NCI-H187 (cell line): Measurements from ENCODE around the gene PTOV1.
A peak's percentile ranks its signal among the peaks of the same experiment; 100 is the strongest.

Source experiments
- DNase-seq, 2 experiments: peaks; one replicate each; lab custom pipeline; 2025; lab: John Stamatoyannopoulos, UW

The PTOV1 gene

DNA sequence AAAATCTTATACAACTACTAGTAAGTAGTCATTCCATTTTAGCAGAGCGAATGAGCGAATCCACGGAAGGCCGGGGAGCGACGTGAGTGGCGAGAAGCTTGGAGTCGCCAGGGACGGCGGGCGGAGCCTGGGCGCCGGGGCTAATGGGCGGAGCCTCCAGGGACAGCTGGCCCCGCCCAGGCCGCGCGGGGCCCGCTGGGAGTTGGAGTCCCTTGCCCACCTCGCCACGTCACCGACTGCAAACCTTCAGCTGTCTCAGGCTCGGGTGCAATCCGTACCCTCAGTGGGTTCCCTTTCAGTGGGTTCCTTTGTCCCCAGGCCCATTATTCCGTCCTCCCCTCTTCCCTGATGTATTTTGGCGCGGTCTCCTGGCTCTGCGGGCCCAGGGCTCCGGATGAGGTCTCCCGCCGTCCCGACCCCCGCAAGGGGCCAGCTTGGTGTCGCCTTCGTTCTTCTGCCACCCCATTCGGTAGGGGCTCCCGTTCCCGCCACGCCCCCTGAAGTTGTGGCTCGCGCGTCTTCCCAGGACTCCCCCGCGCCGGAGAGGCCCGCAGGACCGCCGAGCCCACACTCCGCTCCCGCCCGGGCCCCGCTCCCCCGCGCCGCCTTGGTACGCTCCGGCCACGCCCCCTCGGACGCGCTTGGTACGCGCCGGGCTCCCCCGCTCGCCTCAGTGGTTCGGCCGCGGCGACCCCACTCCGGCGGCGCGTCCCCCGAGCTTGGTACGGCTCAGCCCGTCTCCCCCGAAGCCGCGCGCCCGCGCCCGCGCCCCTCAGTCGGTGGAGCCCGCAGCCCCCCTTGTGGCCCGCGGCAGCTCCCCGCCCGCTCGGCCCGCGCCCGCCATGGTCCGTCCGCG, at the start of gene PTOV1:
Gene PTOV1 (plus strand): TSS at position 673 of the 856 bp plus-strand sequence.
- DNase-seq = peak; percentile 81 to 92

DNA sequence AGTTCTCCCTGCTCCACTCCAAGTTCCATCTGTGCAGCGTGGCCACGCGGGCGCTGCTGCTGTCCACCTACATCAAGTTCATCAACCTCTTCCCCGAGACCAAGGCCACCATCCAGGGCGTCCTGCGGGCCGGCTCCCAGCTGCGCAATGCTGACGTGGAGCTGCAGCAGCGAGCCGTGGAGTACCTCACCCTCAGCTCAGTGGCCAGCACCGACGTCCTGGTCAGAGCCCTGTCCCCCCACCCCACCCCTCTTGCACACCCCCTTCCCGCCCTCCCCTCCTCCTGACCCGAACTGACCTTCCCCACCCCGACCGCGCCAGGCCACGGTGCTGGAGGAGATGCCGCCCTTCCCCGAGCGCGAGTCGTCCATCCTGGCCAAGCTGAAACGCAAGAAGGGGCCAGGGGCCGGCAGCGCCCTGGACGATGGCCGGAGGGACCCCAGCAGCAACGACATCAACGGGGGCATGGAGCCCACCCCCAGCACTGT, 49.5 kb upstream of the PTOV1 start:
- no peak for DNase-seq

DNA sequence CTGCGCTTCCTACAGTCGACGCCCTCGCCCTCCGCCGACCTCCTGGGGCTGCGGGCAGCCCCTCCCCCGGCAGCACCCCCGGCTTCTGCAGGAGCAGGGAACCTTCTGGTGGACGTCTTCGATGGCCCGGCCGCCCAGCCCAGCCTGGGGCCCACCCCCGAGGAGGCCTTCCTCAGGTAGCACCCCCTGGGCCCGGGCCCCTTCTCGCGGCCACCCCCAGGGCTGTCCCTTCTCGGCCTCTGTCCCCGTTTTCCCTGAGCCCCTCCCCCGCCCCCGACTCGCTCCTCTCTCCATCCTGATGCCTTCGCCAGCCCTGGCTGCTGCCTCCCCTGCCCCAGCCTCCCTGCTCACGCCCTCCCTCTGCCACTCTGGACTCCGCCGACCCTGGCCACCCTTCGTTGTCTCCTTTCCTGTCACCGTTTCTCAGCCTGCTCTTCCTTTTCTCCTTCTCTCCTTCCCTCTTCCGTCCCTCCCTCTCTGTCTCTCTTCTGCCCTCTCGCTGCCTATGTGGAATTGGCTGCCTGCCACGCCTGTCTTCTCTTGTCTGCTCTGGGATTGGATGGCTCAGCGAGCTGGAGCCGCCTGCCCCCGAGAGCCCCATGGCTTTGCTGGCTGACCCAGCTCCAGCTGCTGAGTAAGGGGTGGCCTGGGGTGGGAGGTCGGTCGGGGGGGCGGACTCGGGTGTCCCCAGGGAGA, 48.8 kb upstream of the PTOV1 start:
- peak; percentile 41 to 68 for DNase-seq

DNA sequence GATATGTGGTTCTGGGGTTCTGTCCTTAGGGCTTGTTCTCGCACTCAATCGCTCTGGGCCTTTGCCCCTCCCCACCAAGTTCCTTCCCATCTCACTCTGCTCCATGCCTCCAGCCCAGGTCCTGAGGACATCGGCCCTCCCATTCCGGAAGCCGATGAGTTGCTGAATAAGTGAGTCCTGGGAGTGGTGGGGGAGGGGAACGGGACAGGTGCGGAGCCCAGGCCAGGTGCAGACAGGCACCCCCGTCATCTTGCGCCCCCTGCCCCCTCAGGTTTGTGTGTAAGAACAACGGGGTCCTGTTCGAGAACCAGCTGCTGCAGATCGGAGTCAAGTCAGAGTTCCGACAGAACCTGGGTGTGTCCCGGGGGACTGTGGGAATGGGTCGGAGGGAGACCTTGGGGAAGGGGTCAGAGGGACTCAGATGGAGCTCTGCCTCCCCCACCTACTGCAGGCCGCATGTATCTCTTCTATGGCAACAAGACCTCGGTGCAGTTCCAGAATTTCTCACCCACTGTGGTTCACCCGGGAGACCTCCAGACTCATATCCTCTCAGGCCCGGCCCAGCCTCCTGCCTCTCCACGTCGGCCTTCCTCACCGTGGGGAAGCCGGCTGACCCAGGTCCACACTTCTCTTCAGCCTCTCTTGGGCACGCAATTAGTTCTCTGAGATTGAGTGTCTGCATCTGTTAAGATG, 48.0 kb upstream of the PTOV1 start:
- DNase-seq = no peak

DNA sequence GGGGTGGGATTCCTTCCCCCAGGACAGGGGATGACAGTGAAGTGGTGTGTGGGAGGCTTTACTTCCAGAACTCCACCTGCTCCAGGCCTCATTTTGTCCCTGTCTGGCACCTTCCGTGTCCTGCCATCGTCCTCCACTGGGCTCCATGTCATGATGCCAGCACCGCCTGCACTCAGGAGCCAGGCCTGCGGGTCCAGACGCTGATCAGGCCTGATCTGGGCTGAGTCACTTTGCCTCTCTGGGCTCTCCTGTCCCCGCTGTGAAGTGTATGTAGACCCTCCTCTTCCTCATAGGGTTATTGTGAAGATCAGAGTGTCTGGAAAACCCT, 47.5 kb upstream of the PTOV1 start:
- DNase-seq = no peak

DNA sequence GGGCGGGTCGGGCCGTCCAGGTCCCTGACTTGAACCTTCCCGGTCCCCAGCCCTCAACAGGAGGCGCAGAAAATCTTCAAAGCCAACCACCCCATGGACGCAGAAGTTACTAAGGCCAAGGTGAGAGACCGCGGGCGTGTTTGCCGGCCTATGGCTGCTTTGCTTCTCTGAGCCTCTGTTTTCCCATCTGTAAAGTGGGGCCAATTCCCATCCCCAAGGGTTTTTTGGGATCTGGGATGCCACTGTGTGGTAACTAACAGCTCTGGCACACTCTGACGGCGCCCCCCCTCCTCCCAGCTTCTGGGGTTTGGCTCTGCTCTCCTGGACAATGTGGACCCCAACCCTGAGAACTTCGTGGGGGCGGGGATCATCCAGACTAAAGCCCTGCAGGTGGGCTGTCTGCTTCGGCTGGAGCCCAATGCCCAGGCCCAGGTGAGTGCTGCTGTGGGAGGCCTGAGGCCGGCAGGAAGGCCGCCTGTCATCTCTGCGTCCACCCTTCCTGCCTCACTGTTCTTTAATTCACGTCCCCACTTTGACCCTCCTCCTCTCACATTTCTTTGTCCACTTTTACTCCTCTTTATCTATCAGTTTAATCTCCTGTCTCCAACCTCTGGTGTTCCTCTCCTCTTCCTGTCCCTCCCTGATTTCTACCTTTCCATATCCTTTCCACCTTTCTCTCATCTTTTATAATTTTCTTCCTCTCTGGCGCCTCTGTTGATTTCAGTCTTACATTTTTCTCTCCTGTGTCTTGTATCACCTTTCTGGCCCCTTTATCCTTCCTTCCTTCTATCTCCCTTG, 44.9 kb upstream of the PTOV1 start:
- DNase-seq = no peak

DNA sequence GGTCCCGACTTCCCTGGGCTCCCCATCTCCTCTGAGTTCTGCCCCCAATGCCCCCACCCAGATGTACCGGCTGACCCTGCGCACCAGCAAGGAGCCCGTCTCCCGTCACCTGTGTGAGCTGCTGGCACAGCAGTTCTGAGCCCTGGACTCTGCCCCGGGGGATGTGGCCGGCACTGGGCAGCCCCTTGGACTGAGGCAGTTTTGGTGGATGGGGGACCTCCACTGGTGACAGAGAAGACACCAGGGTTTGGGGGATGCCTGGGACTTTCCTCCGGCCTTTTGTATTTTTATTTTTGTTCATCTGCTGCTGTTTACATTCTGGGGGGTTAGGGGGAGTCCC, 44.4 kb upstream of the PTOV1 start:
- no peak for DNase-seq

DNA sequence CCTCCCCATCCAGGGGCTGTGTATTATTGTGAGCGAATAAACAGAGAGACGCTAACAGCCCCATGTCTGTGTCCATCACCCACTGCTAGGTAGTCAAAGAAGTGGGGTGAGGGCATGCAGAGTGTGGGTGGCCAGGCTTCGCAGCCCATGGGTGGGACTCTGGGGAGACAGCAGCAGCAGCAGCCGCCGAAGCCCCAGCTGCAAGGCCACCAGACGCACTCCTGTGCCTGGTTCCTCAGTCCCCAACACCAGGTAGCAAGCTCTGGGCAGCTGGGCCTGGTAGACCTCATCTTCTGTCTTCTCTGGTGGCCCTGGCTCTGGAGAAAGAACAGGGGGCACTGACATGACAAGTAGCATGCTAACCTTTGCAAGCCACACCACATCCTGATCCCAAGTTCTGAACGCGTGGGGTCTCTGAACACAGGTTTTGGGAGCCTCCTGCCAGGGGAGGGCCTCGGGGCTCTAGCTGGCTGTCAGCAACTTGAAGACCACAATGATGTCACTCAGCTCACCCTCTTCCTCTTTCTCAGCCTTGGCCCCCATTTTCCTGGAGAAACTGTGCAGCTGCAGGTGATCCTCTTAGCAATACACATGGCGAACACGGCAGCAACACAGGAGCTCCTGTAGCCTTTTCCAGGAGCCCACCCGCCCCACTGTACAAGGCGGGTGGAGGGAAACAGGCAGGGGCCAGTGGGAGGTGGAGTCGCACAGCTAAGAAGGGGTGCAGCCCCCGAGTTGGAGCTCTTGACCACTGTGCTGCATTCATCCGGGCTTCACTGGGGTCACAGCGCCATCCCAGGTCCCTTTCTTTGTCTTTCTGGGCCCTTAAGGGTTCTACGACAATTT, 43.7 kb upstream of the PTOV1 start:
- no peak for DNase-seq

DNA sequence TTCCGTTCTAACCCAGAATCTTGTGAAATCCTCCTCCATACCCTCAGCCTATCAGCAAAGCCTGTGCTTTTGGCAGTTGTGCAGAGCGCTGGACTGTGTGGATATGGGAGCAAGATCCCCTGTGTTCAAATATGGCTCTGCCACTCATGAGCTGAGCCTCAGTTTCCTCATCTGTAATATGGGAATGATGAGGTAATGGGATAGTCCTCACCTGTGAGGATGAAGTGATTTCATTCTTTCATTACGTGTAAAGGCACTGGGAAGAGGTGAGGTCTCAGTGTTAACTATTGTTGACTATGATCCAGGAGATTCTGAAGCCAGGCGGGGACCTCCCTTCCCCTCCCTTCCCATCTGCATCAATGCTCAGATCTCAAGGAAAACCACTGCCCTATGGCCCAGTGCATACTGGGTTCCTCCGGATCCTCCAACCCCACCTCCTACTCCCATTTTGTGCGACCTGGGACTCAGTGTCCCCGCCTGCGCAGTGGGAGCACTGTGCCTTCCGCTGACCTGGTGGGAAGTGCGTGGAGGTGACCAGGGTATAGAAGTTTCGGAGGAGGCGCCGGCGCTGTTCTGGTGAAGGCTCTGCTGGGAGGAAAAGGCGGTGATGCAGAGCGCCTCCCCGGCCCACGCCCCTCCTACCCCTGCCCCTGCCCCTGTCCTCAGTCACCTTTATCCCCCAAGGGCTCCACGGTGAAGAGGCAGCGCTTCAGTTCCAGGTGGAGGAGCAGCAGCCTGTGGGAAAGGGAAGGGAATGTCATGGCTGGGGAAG, 42.9 kb upstream of the PTOV1 start:
- no peak for DNase-seq

DNA sequence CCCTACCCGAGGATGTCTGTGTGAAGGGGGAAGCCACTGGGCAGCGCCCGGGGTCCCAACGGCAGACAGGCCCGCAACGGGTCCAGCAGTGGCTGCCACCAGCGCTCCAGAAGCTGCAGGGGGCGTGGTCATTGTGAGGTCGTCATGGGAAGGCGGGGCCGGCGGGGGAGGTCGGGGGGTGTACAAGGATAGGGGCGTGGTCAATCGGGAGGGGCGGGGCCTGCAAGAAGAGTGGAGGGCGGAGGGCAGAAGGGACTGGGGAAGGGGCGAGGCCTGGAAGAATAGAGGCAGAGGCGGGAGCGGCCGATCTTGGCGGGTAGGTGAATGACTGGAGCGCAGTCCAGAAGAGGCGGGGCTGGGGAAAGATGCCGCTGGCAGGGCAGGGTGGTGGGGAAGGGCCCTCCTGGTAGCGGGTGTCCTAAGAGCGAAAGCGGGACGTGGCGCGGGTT, 42.2 kb upstream of the PTOV1 start:
- DNase-seq = peak; percentile 93 to 98

DNA sequence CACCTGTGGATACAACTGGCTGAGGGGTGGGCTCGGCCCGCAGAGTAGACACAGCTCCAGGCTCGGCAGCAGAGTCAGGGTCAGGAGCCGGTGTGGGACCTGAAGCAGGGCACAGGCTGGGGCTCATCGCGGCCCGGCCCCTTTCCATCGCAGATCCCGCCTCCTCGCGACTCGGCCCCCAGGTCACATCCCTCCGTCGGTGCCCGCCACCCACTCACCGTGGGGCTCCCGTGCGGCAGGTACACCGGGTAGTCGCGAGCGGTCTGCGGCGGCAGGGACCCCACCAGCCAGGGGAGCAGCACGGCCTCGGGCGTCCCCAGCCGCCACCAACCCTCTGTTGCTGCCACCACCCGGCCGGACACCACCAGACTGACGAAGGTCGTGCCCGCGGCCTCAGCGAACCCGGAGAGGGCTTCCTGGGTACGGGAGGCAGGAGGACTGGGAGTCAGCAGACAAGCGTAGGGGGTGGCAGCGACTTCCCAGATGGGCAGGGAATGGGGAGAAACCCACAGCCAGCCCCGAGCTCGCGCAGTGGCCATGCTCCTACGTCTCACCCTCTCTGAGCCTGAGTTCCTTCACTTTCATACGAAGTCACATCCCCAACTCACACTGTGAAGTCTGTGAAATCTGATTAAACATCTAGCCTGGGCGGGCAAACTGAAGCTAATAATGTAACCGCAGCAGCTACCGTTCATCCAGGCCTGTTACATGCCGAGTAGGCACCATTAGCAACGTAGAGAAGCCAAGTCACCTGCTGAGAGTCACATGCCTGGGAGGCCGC, 41.6 kb upstream of the PTOV1 start:
- DNase-seq = peak in 1 of 2 experiments; percentile 48

DNA sequence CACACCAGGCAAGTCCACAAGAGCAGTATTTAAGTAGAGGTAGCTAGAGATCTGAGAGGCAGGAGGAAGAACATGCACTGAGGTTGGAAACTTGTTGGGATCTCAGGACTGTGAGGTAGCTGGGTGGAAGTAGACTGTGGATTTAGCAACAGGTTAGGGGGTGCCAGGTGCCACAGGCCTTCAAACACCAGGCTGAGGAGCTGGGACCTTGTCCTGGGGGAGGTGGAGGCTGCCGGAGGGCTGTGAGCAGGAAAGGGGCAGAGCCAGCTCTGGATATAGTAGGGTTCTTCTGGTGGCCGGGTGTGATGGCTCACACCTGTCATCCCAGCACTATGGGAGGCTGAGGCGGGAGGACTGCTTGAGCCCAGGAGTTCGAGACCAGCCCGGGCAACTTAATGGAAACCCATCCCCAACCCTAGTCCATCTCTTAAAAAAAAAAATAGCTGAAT, 41.0 kb upstream of the PTOV1 start:
- DNase-seq = no peak

DNA sequence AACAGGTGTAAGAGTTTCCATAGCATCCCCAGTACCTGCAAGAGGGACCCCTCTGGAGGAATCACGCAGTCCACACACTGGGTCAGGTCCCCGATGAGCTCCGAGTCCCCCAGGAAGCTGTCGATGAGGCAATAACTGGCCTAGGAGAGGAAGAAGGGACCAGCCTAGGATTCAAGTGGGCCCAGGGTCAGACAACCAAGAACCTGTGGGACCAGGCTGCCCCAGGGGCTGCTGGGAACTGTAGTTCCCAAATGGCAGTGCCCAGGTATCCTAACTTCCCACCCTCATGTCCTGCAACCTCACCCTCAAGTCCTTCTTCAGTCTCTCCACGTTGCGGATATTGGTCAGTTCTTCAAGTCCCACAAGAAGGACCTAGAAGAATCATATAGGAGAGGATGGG, 39.6 kb upstream of the PTOV1 start:
- DNase-seq = no peak

DNA sequence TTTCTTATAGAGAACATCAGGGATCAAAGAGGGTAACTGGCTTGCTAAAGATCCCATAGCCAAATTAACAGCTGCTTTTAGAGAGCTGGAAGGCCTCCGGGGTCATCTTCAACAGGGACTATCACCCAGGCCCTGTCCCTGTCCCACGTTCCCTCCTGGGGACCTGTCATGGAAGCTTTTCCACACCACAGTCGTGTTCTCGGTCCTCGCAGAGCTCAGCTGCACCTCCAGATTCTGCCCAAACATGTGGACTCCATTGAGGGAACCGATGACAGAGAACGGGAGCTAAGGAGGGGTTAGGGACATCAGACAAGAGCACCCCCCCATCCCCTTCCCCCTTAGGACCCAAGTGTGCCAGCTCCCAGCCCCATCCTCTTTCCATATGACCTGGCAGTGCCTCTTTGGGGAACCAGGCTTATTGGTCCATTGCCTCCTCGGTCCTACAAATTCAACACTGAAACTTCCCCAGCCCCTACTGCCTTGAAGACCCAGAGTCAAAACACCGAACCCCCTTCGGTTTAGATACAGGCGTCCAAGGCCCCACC, 38.4 kb upstream of the PTOV1 start:
- DNase-seq = no peak

DNA sequence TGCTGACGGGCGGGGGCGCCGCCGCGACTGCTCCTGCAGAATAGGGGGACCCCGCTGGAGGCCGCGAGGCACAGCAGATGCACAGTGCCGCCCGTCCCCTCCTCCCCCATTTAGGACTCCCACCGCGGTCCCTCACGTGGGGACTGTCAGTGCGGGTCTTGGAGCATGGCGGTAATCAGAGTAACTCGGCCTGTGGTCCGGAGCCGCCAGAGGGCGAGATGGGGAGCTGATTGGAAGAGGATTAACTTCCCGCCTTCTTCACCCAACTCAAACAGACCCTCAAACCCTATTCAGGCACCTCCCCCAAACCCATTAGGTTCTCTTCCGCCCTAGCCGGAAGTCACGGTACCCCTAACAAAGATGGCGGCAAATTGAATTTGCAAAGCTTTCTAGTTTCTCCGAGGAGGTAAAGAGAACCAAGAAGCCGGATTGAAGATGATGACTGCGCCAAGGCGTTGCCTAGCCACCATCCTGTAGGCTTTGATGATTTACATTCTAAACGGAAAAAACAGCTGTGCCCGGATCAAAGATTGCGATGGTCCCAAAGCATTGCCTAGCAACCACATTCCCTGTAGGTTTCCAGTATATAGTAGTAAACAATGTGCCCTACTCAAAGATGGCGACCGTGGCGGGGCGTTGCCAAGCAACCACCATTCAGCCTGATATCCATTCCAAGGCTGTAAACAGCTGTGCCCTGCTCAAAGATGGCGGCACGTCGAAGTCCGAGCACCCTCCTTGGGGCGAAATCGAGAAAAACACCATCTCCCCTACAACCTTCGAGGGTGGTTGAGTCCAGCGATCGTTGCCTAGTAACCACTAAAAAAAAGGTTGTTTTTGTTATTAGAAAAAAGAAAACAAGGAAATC, 37.7 kb upstream of the PTOV1 start, which contains the start of gene FUZ:
Gene FUZ (minus strand): TSS at position 296 of the 865 bp plus-strand sequence. CDS start 186 bp downstream, at position 110.
- peak; percentile 98 to 99 for DNase-seq

DNA sequence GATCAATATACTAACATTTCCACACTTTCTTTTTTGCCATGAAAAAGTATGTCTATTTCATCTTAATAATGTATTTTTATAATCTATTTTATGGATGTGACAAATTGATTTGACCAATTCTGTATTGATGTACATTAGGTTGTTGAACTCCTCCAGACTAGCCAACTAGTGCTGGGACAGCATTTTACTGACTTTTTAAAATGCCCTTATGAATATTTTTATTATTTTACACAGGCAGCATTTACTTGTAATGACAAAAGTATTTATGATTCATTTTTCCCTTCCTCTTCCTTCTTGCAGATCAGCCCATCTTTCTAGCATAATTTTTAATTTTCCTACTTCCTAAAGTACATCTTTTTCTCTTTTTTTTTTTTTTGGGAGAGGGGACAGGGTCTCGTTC, 36.9 kb upstream of the PTOV1 start:
- no peak for DNase-seq

DNA sequence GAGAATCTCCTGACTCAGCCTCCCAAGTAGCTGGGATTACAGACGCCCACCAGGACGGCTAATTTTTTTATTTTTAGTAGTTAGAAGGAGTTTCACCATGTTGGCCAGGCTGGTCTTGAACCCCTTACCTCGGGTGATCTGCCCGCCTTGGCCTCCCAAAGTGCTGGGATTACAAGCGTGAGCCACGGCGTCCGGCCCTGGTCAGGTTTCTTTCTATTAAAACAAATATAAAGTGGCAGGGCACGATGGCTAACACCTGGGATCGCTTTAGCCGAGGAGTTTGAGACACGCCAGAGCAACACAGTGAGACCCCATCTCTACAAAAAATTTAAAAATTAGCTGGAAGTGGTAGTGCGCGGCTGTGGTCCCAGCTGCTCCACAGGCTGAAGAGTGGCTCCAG, 34.4 kb upstream of the PTOV1 start:
- DNase-seq = no peak
